Mammary epithelial cell (primary cell): ENCODE measurements around the gene NUP155.

Experiments
- EZH2 ChIP-seq: IDR thresholded peaks from 2 replicates; pipeline ENCODE4 v1.6.1; 2012; ENCODE audit warnings: low read length, inconsistent platforms, borderline replicate concordance
- TF ChIP-seq, protein P1 (sequence below), 2 donors: IDR thresholded peaks in 1 of 2; conservative IDR thresholded peaks in 1 of 2; 2 replicates each; pipeline ENCODE4 v1.5.1; 2011 to 2012; ENCODE audit warnings: inconsistent platforms in 2 of 2, low read length in 2 of 2, mild to moderate bottlenecking in 2 of 2, control low read depth in 1 of 2, low read depth in 1 of 2; ENCODE audit not compliant: insufficient read depth in 1 of 2; ENCODE audit errors: extremely low read depth in 1 of 2

DNA sequence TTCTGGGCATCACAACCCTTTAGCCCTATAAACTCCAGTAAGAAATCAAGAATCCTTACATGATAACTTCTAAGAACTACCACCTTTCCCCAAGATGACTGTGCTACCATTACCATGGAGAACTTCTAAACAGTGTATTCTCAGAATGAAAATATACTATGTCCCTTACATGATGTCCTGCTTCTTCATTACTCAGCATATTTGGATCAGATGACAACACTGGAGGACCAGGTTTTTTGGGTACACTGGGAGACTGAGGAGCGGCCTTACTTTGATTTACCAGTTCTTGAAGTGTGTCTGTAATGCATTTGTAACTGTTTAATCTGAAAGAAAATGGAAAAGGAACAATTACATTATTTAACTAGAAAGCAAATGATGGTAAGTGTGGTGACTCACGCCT is 66.0 kb downstream of the NUP155 start:
- TF ChIP-seq, protein P1, sequence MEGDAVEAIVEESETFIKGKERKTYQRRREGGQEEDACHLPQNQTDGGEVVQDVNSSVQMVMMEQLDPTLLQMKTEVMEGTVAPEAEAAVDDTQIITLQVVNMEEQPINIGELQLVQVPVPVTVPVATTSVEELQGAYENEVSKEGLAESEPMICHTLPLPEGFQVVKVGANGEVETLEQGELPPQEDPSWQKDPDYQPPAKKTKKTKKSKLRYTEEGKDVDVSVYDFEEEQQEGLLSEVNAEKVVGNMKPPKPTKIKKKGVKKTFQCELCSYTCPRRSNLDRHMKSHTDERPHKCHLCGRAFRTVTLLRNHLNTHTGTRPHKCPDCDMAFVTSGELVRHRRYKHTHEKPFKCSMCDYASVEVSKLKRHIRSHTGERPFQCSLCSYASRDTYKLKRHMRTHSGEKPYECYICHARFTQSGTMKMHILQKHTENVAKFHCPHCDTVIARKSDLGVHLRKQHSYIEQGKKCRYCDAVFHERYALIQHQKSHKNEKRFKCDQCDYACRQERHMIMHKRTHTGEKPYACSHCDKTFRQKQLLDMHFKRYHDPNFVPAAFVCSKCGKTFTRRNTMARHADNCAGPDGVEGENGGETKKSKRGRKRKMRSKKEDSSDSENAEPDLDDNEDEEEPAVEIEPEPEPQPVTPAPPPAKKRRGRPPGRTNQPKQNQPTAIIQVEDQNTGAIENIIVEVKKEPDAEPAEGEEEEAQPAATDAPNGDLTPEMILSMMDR (conservative IDR thresholded peaks at IDR 0.05 in 1 of 2, IDR thresholded peaks at IDR 0.05 in 1 of 2; ENCODE audit: extremely low read depth in 1 of 2, insufficient read depth in 1 of 2, low read depth in 1 of 2, low read length in 2 of 2): no peak
- no peak for TF ChIP-seq EZH2
